ENCODE results near the gene PCSK1N. TPM values are rescaled to one million over a fixed set of nuclear protein-coding genes. Genes with fewer than 3 reads are reported as not detected.

PCSK1N gene
- total and polyA plus RNA-seq, 2 experiments from 2014 or later = 39.0 to 97.0 TPM

GRCh38 chrX:48785186-48785539, 50.2 kb downstream of the PCSK1N start:
- Histone ChIP-seq H3K4me3 (no peak overlapping the region), H3K4me2 (no peak overlapping the region), H3K9me2 (replicated peaks; ENCODE audit: insufficient read depth) (no peaks in the 10 kb centered on the region), H3K36me3 (replicated peaks; ENCODE audit: insufficient read depth, low read depth) (no peaks in the 10 kb centered on the region), H3K27me3 (no peaks in the 10 kb centered on the region), H3K4me1 (ENCODE audit: insufficient read depth) (no peaks in the 10 kb centered on the region), H3K27ac (no peak overlapping the region), H3K79me2 (no peaks in the 10 kb centered on the region), H3K9me3 (ENCODE audit: low read depth) (no peaks in the 10 kb centered on the region), H2AFZ (no peak overlapping the region), H4K20me1 (ENCODE audit: insufficient read depth, poor library complexity, severe bottlenecking) (no peaks in the 10 kb centered on the region)
- TF ChIP-seq EZH2 (IDR thresholded peaks at IDR 0.05; ENCODE audit: borderline replicate concordance) (no peak), EZH2phosphoT487 (IDR thresholded peaks at IDR 0.05; ENCODE audit: low read depth, severe bottlenecking, unreplicated experiment) (no peak)
- TF ChIP-seq, protein P1, sequence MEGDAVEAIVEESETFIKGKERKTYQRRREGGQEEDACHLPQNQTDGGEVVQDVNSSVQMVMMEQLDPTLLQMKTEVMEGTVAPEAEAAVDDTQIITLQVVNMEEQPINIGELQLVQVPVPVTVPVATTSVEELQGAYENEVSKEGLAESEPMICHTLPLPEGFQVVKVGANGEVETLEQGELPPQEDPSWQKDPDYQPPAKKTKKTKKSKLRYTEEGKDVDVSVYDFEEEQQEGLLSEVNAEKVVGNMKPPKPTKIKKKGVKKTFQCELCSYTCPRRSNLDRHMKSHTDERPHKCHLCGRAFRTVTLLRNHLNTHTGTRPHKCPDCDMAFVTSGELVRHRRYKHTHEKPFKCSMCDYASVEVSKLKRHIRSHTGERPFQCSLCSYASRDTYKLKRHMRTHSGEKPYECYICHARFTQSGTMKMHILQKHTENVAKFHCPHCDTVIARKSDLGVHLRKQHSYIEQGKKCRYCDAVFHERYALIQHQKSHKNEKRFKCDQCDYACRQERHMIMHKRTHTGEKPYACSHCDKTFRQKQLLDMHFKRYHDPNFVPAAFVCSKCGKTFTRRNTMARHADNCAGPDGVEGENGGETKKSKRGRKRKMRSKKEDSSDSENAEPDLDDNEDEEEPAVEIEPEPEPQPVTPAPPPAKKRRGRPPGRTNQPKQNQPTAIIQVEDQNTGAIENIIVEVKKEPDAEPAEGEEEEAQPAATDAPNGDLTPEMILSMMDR (IDR thresholded peaks at IDR 0.05; ENCODE audit: poor library complexity) = no peak
- 100% methylated on average over 1 of the region's 1 CpG for WGBS (ENCODE audit: low lambda C conversion rate, missing lambda C conversion rate)
- no peak for DNase-seq (ENCODE audit: low spot score)

DNA sequence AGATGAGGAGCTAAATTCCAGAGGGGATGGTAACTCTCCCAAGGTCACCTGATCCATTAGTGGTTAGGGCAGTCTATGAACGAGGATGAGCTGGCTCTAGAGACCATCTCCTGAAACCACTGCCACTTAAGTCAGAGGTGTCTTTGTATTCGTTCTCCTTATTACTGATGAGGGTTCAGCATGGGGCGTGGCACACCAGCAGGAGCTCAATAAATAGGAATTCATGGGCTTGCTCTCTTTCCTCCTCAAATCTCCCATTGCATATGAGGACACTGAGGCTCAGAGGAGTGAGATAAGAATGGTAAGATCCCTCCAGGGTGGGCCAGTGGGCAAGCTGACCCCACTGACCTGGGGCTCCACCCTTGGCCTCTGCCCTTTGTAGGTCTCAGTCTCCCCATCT, 50.7 kb downstream of the PCSK1N start:
- Histone ChIP-seq H3K9me3 (ENCODE audit: low read depth) (no peaks in the 10 kb centered on the region), H2AFZ (no peak overlapping the region), H3K36me3 (replicated peaks; ENCODE audit: insufficient read depth, low read depth) (no peaks in the 10 kb centered on the region), H3K27ac (no peak overlapping the region), H4K20me1 (ENCODE audit: insufficient read depth, poor library complexity, severe bottlenecking) (no peaks in the 10 kb centered on the region), H3K4me3 (no peak overlapping the region), H3K4me1 (ENCODE audit: insufficient read depth) (no peaks in the 10 kb centered on the region), H3K79me2 (no peaks in the 10 kb centered on the region), H3K9me2 (replicated peaks; ENCODE audit: insufficient read depth) (no peaks in the 10 kb centered on the region), H3K4me2 (no peak overlapping the region), H3K27me3 (no peaks in the 10 kb centered on the region)
- DNase-seq (ENCODE audit: low spot score) = no peak
- 61% methylated on average over 3 of the region's 3 CpGs for WGBS (ENCODE audit: low lambda C conversion rate, missing lambda C conversion rate)
- TF ChIP-seq, protein P1 (IDR thresholded peaks at IDR 0.05; ENCODE audit: poor library complexity) = no peak
- TF ChIP-seq EZH2phosphoT487 (IDR thresholded peaks at IDR 0.05; ENCODE audit: low read depth, severe bottlenecking, unreplicated experiment) (no peak), EZH2 (IDR thresholded peaks at IDR 0.05; ENCODE audit: borderline replicate concordance) (no peak)

DNA sequence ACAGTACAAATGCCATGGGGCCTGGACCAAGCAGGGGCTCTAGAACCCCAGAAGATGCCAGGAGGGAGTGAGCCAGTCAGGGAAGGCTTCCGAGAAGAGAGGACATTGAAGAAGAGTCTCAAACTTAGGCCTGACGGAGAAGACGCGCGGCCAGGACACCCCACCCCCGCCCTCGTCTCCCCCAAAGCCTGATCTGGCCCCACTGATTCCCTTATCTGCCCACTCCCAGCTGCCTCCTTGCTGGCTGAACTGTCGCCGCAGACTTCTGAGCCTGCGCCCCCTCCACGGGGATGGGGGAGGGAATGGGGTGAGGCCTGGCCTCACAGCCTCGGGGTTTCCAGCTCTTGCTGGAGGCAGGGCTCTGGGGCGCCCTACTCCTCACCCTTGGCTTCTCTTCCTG, 52.6 kb downstream of the PCSK1N start:
- Histone ChIP-seq H3K27me3 (no peaks in the 10 kb centered on the region), H3K9me2 (replicated peaks; ENCODE audit: insufficient read depth) (no peaks in the 10 kb centered on the region), H3K79me2 (no peaks in the 10 kb centered on the region), H3K9me3 (ENCODE audit: low read depth) (no peaks in the 10 kb centered on the region), H3K4me2 (no peak overlapping the region), H3K4me1 (ENCODE audit: insufficient read depth) (no peaks in the 10 kb centered on the region), H3K4me3 (no peak overlapping the region), H2AFZ (no peak overlapping the region), H3K27ac (no peak overlapping the region), H4K20me1 (ENCODE audit: insufficient read depth, poor library complexity, severe bottlenecking) (no peaks in the 10 kb centered on the region), H3K36me3 (replicated peaks; ENCODE audit: insufficient read depth, low read depth) (no peaks in the 10 kb centered on the region)
- TF ChIP-seq EZH2 (IDR thresholded peaks at IDR 0.05; ENCODE audit: borderline replicate concordance) (no peak), EZH2phosphoT487 (IDR thresholded peaks at IDR 0.05; ENCODE audit: low read depth, severe bottlenecking, unreplicated experiment) (no peak)
- TF ChIP-seq, protein P1 (IDR thresholded peaks at IDR 0.05; ENCODE audit: poor library complexity) = no peak
- no peak for DNase-seq (ENCODE audit: low spot score)
- 85% methylated on average over 13 of the region's 13 CpGs for WGBS (ENCODE audit: low lambda C conversion rate, missing lambda C conversion rate)

- Histone ChIP-seq H4K20me1 (ENCODE audit: insufficient read depth, poor library complexity, severe bottlenecking) (no peaks in the 10 kb centered on the region), H3K4me2 (no peak overlapping the region), H3K4me1 (ENCODE audit: insufficient read depth) (no peaks in the 10 kb centered on the region), H3K27ac (no peak overlapping the region), H2AFZ (no peak overlapping the region), H3K9me2 (replicated peaks; ENCODE audit: insufficient read depth) (no peaks in the 10 kb centered on the region), H3K36me3 (replicated peaks; ENCODE audit: insufficient read depth, low read depth) (no peaks in the 10 kb centered on the region), H3K27me3 (no peaks in the 10 kb centered on the region), H3K79me2 (no peaks in the 10 kb centered on the region), H3K4me3 (no peak overlapping the region), H3K9me3 (ENCODE audit: low read depth) (no peaks in the 10 kb centered on the region)
- 61% methylated on average over 2 of the region's 2 CpGs for WGBS (ENCODE audit: low lambda C conversion rate, missing lambda C conversion rate)
- DNase-seq (ENCODE audit: low spot score) = no peak
- TF ChIP-seq, protein P1 (IDR thresholded peaks at IDR 0.05; ENCODE audit: poor library complexity) = no peak
- no peak for TF ChIP-seq EZH2phosphoT487 (IDR thresholded peaks at IDR 0.05; ENCODE audit: low read depth, severe bottlenecking, unreplicated experiment)
- TF ChIP-seq EZH2 (IDR thresholded peaks at IDR 0.05; ENCODE audit: borderline replicate concordance) = no peak
Measured at GRCh38 chrX:48782216-48782615, 53.2 kb downstream of the PCSK1N start.

All from hepatocyte (in vitro differentiated cells).